ENCODE measurements around the gene TP53INP2.
"Not testable (repeated sequence)": the region's sequence is repeated elsewhere in the genome, so short reads cannot be mapped to it uniquely, and the experiment has no call there.

The TP53INP2 gene

DNA sequence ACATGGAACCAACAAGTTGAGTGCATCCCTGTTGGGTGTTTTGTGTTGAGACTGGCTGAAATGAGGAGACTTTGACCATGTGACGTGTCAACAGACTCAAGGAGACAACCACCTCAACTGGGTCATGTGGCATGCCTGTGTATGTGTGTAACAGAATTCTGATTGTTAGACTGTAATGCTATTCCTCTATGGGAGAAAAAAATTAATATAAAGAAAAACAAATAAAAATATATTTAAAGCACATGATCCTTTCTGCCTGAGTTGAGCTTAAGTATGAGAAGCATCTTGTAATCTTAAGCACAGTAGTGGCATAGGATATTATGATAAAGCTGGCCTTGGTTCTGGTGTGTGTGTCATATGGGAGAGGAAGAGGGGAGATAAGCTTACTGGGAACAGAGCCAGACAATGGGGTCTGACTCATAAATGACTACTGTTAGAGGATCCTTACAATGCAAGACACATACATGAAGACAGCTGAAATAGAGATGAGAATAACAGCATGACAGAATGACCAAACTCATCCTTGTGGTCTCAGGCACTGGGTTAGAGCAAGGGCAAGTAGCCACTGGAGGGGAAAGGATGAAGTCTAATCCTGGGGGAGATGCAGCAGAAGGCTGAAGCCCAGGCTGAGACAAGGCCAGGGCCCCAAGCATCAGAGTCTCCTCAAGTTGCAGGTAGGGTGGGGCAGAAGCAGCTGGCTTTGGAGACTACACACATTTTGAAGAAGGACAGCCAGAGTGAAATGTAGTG lies 9.2 kb downstream of the TP53INP2 start:
- Histone ChIP-seq H2BK15ac (ENCODE audit: low read length) (no peak overlapping the region), H3K4me1 (ENCODE audit: control insufficient read depth in 2 of 2, insufficient read depth in 1 of 2, low read depth in 1 of 2, low read length in 2 of 2) (peaks cover 0 to 5% of the 10 kb centered on the region in 2 donors), H3K4ac (ENCODE audit: low read length) (no peak overlapping the region), H2BK12ac (ENCODE audit: low read length) (no peak overlapping the region), H2AK5ac (ENCODE audit: low read depth, low read length) (no peak overlapping the region), H4K8ac (ENCODE audit: low read depth, low read length) (no peak overlapping the region), H3K14ac (ENCODE audit: low read length) (no peak overlapping the region), H3K79me1 (ENCODE audit: low read depth, low read length) (no peaks in the 10 kb centered on the region), H3K18ac (ENCODE audit: low read length) (no peak overlapping the region), H3K27me3 (ENCODE audit: control insufficient read depth in 3 of 3, insufficient read depth in 3 of 3, low read depth in 1 of 3, low read length in 3 of 3) (peaks cover 0 to 27% (median 6%) of the 10 kb centered on the region in 3 experiments), H2AFZ (ENCODE audit: low read length) (no peak overlapping the region), H3K9ac (ENCODE audit: low read depth, low read length, poor library complexity) (peak overlapping the region; percentile 34), H4K91ac (ENCODE audit: low read depth, low read length, poor library complexity) (no peak overlapping the region), H3K4me2 (ENCODE audit: insufficient read depth, low read length, poor library complexity, severe bottlenecking) (no peak overlapping the region), H2BK120ac (ENCODE audit: low read depth, low read length) (no peak overlapping the region), H3K23ac (ENCODE audit: low read depth, low read length, poor library complexity) (peak overlapping the region; percentile 39), H2BK5ac (ENCODE audit: low read length) (no peak overlapping the region), H3K4me3 (ENCODE audit: low read length in 2 of 2) (no peak overlapping the region), H3K9me3 (replicated peaks in 1 of 2; ENCODE audit: control insufficient read depth in 2 of 2, insufficient read depth in 1 of 2, low read depth in 1 of 2, low read length in 2 of 2) (peaks cover 0 to 2% of the 10 kb centered on the region in 2 donors), H3K36me3 (replicated peaks in 1 of 2; ENCODE audit: control insufficient read depth in 2 of 2, insufficient read depth in 2 of 2, low read length in 2 of 2) (peaks cover 14 to 56% of the 10 kb centered on the region in 2 donors), H3K27ac (replicated peaks; ENCODE audit: low read length) (no peak overlapping the region)
- no peak for DNase-seq (ENCODE audit: low spot score)
- no CpG with 5 or more reads among the region's 1 CpG for WGBS, 2 donors (ENCODE audit: extremely low coverage in 2 of 2, insufficient read length in 2 of 2, insufficient replicate concordance in 1 of 2)

DNA sequence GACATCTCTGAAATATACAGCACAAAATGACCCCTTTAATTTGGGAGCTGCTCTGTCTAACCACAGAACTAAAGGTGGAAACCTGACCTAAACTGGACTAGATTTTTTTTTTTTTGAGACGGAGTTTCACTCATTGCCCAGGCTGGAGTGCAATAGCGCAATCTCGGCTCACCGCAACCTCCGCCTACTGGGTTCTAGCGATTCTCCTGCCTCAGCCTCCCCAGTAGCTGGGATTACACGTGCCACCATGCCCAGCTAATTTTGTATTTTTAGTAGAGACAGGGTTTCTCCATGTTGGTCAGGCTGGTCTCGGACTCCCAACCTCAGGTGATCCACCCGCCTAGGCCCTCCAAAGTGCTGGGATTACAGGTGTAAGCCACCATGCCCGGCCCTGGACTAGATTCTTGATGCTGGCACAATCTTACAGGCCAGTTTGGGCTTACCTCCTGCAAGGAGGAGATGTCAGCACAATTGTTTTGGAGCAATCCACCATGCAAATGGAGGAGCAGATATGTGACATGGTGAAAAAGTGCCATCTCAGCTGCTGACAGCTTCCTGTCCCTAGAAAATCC lies 9.9 kb downstream of the TP53INP2 start:
- H3K36me3 ChIP-seq (replicated peaks in 1 of 2; ENCODE audit: control insufficient read depth in 2 of 2, insufficient read depth in 2 of 2, low read length in 2 of 2), result peaks cover 14 to 63% of the 10 kb centered on the region in 2 donors
- not testable (repeated sequence) for H3K4me3 ChIP-seq (ENCODE audit: low read length in 2 of 2); H2BK5ac ChIP-seq (ENCODE audit: low read length); H3K4me2 ChIP-seq (ENCODE audit: insufficient read depth, low read length, poor library complexity, severe bottlenecking); H2AK5ac ChIP-seq (ENCODE audit: low read depth, low read length); H4K8ac ChIP-seq (ENCODE audit: low read depth, low read length); H3K27ac ChIP-seq (replicated peaks; ENCODE audit: low read length); H2BK12ac ChIP-seq (ENCODE audit: low read length); H3K14ac ChIP-seq (ENCODE audit: low read length); H3K4me1 ChIP-seq (ENCODE audit: control insufficient read depth in 2 of 2, insufficient read depth in 1 of 2, low read depth in 1 of 2, low read length in 2 of 2); H3K9me3 ChIP-seq (replicated peaks in 1 of 2; ENCODE audit: control insufficient read depth in 2 of 2, insufficient read depth in 1 of 2, low read depth in 1 of 2, low read length in 2 of 2); DNase-seq (ENCODE audit: low spot score); H2BK15ac ChIP-seq (ENCODE audit: low read length); H3K79me1 ChIP-seq (ENCODE audit: low read depth, low read length); H2AFZ ChIP-seq (ENCODE audit: low read length); H3K4ac ChIP-seq (ENCODE audit: low read length); H3K23ac ChIP-seq (ENCODE audit: low read depth, low read length, poor library complexity); H3K9ac ChIP-seq (ENCODE audit: low read depth, low read length, poor library complexity); H3K18ac ChIP-seq (ENCODE audit: low read length); H4K91ac ChIP-seq (ENCODE audit: low read depth, low read length, poor library complexity); H2BK120ac ChIP-seq (ENCODE audit: low read depth, low read length)
- no CpG with 5 or more reads among the region's 10 CpGs for WGBS, 2 donors (ENCODE audit: extremely low coverage in 2 of 2, insufficient read length in 2 of 2, insufficient replicate concordance in 1 of 2)
- H3K27me3 ChIP-seq (ENCODE audit: control insufficient read depth in 3 of 3, insufficient read depth in 3 of 3, low read depth in 1 of 3, low read length in 3 of 3), result peaks cover 0 to 21% (median 6%) of the 10 kb centered on the region in 3 experiments

DNA sequence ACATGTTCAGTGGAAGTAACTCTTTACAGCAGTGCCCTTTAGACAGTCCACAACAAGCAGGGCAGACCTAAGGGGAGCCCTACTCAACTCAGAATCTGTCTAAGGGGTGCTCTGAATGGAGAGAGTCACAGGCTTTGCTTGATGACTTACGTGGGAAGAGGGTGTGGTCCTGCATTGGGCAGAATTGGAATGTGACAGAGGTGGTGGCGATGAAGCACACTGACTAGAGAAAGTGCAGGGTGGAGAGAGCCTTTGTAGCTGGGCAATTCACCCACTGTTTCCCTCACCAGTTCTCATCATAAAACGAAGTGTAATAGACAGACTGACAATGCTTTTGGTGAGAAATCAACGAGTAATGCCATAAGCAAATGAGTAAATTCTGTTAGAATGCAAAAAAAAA lies 11.2 kb downstream of the TP53INP2 start:
- Histone ChIP-seq H4K8ac (ENCODE audit: low read depth, low read length) (no peak overlapping the region), H2AFZ (ENCODE audit: low read length) (no peak overlapping the region), H3K36me3 (replicated peaks in 1 of 2; ENCODE audit: control insufficient read depth in 2 of 2, insufficient read depth in 2 of 2, low read length in 2 of 2) (peaks cover 16 to 74% of the 10 kb centered on the region in 2 donors), H2AK5ac (ENCODE audit: low read depth, low read length) (no peak overlapping the region), H3K9me3 (replicated peaks in 1 of 2; ENCODE audit: control insufficient read depth in 2 of 2, insufficient read depth in 1 of 2, low read depth in 1 of 2, low read length in 2 of 2) (peaks cover 0 to 2% of the 10 kb centered on the region in 2 donors), H3K14ac (ENCODE audit: low read length) (no peak overlapping the region), H3K79me1 (ENCODE audit: low read depth, low read length) (no peaks in the 10 kb centered on the region), H3K27ac (replicated peaks; ENCODE audit: low read length) (no peak overlapping the region), H3K4me3 (ENCODE audit: low read length in 2 of 2) (no peak overlapping the region), H2BK120ac (ENCODE audit: low read depth, low read length) (no peak overlapping the region), H3K9ac (ENCODE audit: low read depth, low read length, poor library complexity) (no peak overlapping the region), H3K23ac (ENCODE audit: low read depth, low read length, poor library complexity) (no peak overlapping the region), H3K27me3 (ENCODE audit: control insufficient read depth in 3 of 3, insufficient read depth in 3 of 3, low read depth in 1 of 3, low read length in 3 of 3) (peaks cover 0 to 14% (median 2%) of the 10 kb centered on the region in 3 experiments), H2BK5ac (ENCODE audit: low read length) (no peak overlapping the region), H2BK12ac (ENCODE audit: low read length) (no peak overlapping the region), H3K4me2 (ENCODE audit: insufficient read depth, low read length, poor library complexity, severe bottlenecking) (no peak overlapping the region), H2BK15ac (ENCODE audit: low read length) (no peak overlapping the region), H4K91ac (ENCODE audit: low read depth, low read length, poor library complexity) (no peak overlapping the region), H3K4ac (ENCODE audit: low read length) (no peak overlapping the region), H3K4me1 (ENCODE audit: control insufficient read depth in 2 of 2, insufficient read depth in 1 of 2, low read depth in 1 of 2, low read length in 2 of 2) (peaks cover 0 to 2% of the 10 kb centered on the region in 2 donors), H3K18ac (ENCODE audit: low read length) (no peak overlapping the region)
- no peak for DNase-seq (ENCODE audit: low spot score)
- no CpG with 5 or more reads among the region's 4 CpGs for WGBS, 2 donors (ENCODE audit: extremely low coverage in 2 of 2, insufficient read length in 2 of 2, insufficient replicate concordance in 1 of 2)

DNA sequence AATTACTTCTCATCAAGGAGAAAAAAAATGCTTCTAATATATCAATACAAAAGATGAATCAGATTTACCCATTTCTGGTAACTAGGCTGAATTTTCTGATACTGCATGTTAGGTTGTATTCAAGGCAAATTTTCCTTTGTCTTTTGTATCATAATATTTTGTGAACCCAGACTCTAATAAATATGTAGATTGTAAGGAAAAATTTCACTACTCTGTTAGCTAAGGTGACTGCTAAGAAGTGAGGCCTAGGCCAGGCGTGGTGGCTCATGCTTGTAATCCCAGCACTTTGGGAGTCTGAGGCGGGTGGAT lies 12.7 kb downstream of the TP53INP2 start:
- no peak overlapping the region for H3K9ac ChIP-seq (ENCODE audit: low read depth, low read length, poor library complexity)
- H3K18ac ChIP-seq (ENCODE audit: low read length), result no peak overlapping the region
- no CpG with 5 or more reads among the region's 2 CpGs for WGBS, 2 donors (ENCODE audit: extremely low coverage in 2 of 2, insufficient read length in 2 of 2, insufficient replicate concordance in 1 of 2)
- H3K4me2 ChIP-seq (ENCODE audit: insufficient read depth, low read length, poor library complexity, severe bottlenecking), result no peak overlapping the region
- no peaks in the 10 kb centered on the region for H3K79me1 ChIP-seq (ENCODE audit: low read depth, low read length)
- no peak overlapping the region for H2BK15ac ChIP-seq (ENCODE audit: low read length)
- no peak overlapping the region for H4K91ac ChIP-seq (ENCODE audit: low read depth, low read length, poor library complexity)
- no peak overlapping the region for H2BK12ac ChIP-seq (ENCODE audit: low read length)
- no peak overlapping the region for H3K4me3 ChIP-seq (ENCODE audit: low read length in 2 of 2)
- H3K27me3 ChIP-seq (ENCODE audit: control insufficient read depth in 3 of 3, insufficient read depth in 3 of 3, low read depth in 1 of 3, low read length in 3 of 3), result peaks cover 0 to under 1% (median 0%) of the 10 kb centered on the region in 3 experiments
- H3K23ac ChIP-seq (ENCODE audit: low read depth, low read length, poor library complexity), result no peak overlapping the region
- no peak overlapping the region for H2AFZ ChIP-seq (ENCODE audit: low read length)
- DNase-seq (ENCODE audit: low spot score), result no peak
- peaks cover 15 to 88% of the 10 kb centered on the region in 2 donors for H3K36me3 ChIP-seq (replicated peaks in 1 of 2; ENCODE audit: control insufficient read depth in 2 of 2, insufficient read depth in 2 of 2, low read length in 2 of 2)
- H3K27ac ChIP-seq (replicated peaks; ENCODE audit: low read length), result no peak overlapping the region
- H3K4ac ChIP-seq (ENCODE audit: low read length), result no peak overlapping the region
- H4K8ac ChIP-seq (ENCODE audit: low read depth, low read length), result no peak overlapping the region
- no peak overlapping the region for H2BK120ac ChIP-seq (ENCODE audit: low read depth, low read length)
- no peak overlapping the region for H2AK5ac ChIP-seq (ENCODE audit: low read depth, low read length)
- H3K14ac ChIP-seq (ENCODE audit: low read length), result no peak overlapping the region
- peaks cover 0 to 2% of the 10 kb centered on the region in 2 donors for H3K9me3 ChIP-seq (replicated peaks in 1 of 2; ENCODE audit: control insufficient read depth in 2 of 2, insufficient read depth in 1 of 2, low read depth in 1 of 2, low read length in 2 of 2)
- no peak overlapping the region for H2BK5ac ChIP-seq (ENCODE audit: low read length)
- H3K4me1 ChIP-seq (ENCODE audit: control insufficient read depth in 2 of 2, insufficient read depth in 1 of 2, low read depth in 1 of 2, low read length in 2 of 2), result no peaks in the 10 kb centered on the region

Data from neuronal stem cell (in vitro differentiated cells).